ENCODE results near the gene NSUN7. TPM values are rescaled to one million over a fixed set of nuclear protein-coding genes. Genes with fewer than 3 reads are reported as not detected.

NSUN7 gene
- polyA plus RNA-seq, 1 donor (not counting 4 experiments of a cell fraction or from before 2014, with no cell fraction given): 0.03 TPM

DNA sequence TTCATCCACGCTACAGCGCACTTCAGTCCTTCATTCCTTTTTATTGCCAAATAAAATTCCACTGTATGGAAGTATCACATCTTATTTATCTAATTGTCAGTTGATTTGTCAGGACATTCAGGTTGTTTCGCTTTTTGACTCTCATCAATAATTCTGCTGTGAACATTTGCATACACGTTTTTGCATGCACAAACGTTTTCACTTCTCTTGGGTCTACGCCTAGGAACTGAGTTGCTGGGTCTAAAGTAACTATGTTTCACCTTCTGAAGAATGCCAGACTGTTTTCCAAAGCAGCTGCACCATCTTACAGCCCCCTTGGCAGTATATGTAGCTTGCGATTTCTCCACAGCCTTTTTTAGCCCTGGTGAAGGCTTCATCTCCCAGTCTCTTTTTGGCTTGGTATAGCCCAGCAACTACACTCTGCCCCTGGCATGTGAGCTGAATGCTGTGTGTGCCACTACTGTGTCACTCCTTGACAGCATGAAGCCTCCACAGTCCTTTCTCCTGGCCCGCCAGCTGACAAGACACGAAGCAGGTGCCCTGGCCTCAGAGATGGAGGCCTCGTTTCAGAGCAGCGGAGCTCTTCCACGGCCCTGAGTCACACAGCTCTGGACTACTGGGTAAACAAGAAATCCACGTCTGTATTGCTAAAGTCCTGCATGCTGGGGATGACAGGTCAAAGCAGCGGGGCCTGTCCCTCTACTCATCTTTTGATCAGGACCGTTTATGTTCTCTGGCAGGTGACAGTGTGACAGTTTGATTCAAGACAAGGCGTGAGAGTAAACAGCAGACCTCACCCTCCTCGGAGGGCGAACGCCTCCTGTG lies 75.5 kb downstream of the NSUN7 start:
- dilution Hi-C loops (cut with MboI; ENCODE audit: extremely low pct_ligation_motif_present, low sequenced_read_pairs): no loop called here
- H3K36me3 ChIP-seq (ENCODE audit: control insufficient read depth in 2 of 2, extremely low read depth in 1 of 2, insufficient read depth in 2 of 2, low read length in 2 of 2): peaks cover 36 to 44% of the 10 kb centered on the region in 2 experiments

GRCh38 chr4:40826821-40827220 lies 77.1 kb downstream of the NSUN7 start:
- DNase-seq (ENCODE audit: low read depth, low spot score) (no peak), FAIRE-seq (no peak)
- dilution Hi-C loops (cut with MboI; ENCODE audit: extremely low pct_ligation_motif_present, low sequenced_read_pairs): no loop called here
- Histone ChIP-seq H3K27ac (ENCODE audit: control insufficient read depth, insufficient read depth, low read length) (no peak overlapping the region), H3K9me1 (ENCODE audit: control insufficient read depth, extremely low read depth, insufficient read depth, low read length) (no peaks in the 10 kb centered on the region), H3K79me2 (ENCODE audit: control insufficient read depth, insufficient read depth, low read length) (no peaks in the 10 kb centered on the region), H3K27me3 (ENCODE audit: control insufficient read depth, extremely low read depth, insufficient read depth, low read length) (no peaks in the 10 kb centered on the region), H3K4me2 (ENCODE audit: control insufficient read depth, extremely low read depth, insufficient read depth, low read depth, low read length) (no peak overlapping the region), H3K9ac (ENCODE audit: control insufficient read depth, extremely low read depth, insufficient read depth, low read length) (no peak overlapping the region), H3K36me3 (ENCODE audit: control insufficient read depth in 2 of 2, extremely low read depth in 1 of 2, insufficient read depth in 2 of 2, low read length in 2 of 2) (peaks cover 30 to 39% of the 10 kb centered on the region in 2 experiments), H3K4me3 (ENCODE audit: control insufficient read depth in 2 of 3, extremely low read depth in 1 of 3, insufficient read depth in 2 of 3, low read depth in 1 of 3, low read length in 3 of 3) (no peak overlapping the region), H3K9me3 (ENCODE audit: control insufficient read depth, low read depth, low read length) (no peaks in the 10 kb centered on the region), H2AFZ (ENCODE audit: control insufficient read depth, low read length) (no peak overlapping the region), H3K4me1 (ENCODE audit: control insufficient read depth, extremely low read depth, insufficient read depth, low read length) (no peaks in the 10 kb centered on the region), H4K20me1 (ENCODE audit: control insufficient read depth, extremely low read depth, insufficient read depth, low read length) (no peaks in the 10 kb centered on the region)
- TF ChIP-seq EZH2 (IDR thresholded peaks at IDR 0.05; ENCODE audit: low read length): no peak
- TF ChIP-seq CTCF (optimal IDR thresholded peaks at IDR 0.05 in 1 of 3, IDR thresholded peaks at IDR 0.05 in 1 of 3, conservative IDR thresholded peaks at IDR 0.05 in 1 of 3; ENCODE audit: extremely low read depth in 1 of 3, insufficient read depth in 2 of 3, low read length in 3 of 3): no peak

More for the DNA sequence above, 75.5 kb downstream of the NSUN7 start:
- TF ChIP-seq CTCF (optimal IDR thresholded peaks at IDR 0.05 in 1 of 3, IDR thresholded peaks at IDR 0.05 in 1 of 3, conservative IDR thresholded peaks at IDR 0.05 in 1 of 3; ENCODE audit: extremely low read depth in 1 of 3, insufficient read depth in 2 of 3, low read length in 3 of 3) (no peak), EZH2 (IDR thresholded peaks at IDR 0.05; ENCODE audit: low read length) (no peak)
- H3K4me3 ChIP-seq (ENCODE audit: control insufficient read depth in 2 of 3, extremely low read depth in 1 of 3, insufficient read depth in 2 of 3, low read depth in 1 of 3, low read length in 3 of 3): no peak overlapping the region
- no peaks in the 10 kb centered on the region for H3K27me3 ChIP-seq (ENCODE audit: control insufficient read depth, extremely low read depth, insufficient read depth, low read length)
- no peak overlapping the region for H2AFZ ChIP-seq (ENCODE audit: control insufficient read depth, low read length)
- FAIRE-seq (no peak), DNase-seq (ENCODE audit: low read depth, low spot score) (no peak)
- H3K4me2 ChIP-seq (ENCODE audit: control insufficient read depth, extremely low read depth, insufficient read depth, low read depth, low read length): no peak overlapping the region
- H3K4me1 ChIP-seq (ENCODE audit: control insufficient read depth, extremely low read depth, insufficient read depth, low read length): no peaks in the 10 kb centered on the region
- H3K79me2 ChIP-seq (ENCODE audit: control insufficient read depth, insufficient read depth, low read length): no peaks in the 10 kb centered on the region
- no peaks in the 10 kb centered on the region for H3K9me1 ChIP-seq (ENCODE audit: control insufficient read depth, extremely low read depth, insufficient read depth, low read length)
- H3K9me3 ChIP-seq (ENCODE audit: control insufficient read depth, low read depth, low read length): no peaks in the 10 kb centered on the region
- no peaks in the 10 kb centered on the region for H4K20me1 ChIP-seq (ENCODE audit: control insufficient read depth, extremely low read depth, insufficient read depth, low read length)
- H3K9ac ChIP-seq (ENCODE audit: control insufficient read depth, extremely low read depth, insufficient read depth, low read length): no peak overlapping the region
- H3K27ac ChIP-seq (ENCODE audit: control insufficient read depth, insufficient read depth, low read length): no peak overlapping the region

All from keratinocyte (primary cell).